ENCODE data around the gene APLP1. TPM values are rescaled to one million over a fixed set of nuclear protein-coding genes. Genes with fewer than 3 reads are reported as not detected.
A peak's percentile ranks its signal among the peaks of the same experiment; 100 is the strongest.
"Not testable (repeated sequence)": the region's sequence is repeated elsewhere in the genome, so short reads cannot be mapped to it uniquely, and the experiment has no call there.

APLP1 gene
- total RNA-seq, 1 experiment from 2014 or later, result 15.5 TPM

DNA sequence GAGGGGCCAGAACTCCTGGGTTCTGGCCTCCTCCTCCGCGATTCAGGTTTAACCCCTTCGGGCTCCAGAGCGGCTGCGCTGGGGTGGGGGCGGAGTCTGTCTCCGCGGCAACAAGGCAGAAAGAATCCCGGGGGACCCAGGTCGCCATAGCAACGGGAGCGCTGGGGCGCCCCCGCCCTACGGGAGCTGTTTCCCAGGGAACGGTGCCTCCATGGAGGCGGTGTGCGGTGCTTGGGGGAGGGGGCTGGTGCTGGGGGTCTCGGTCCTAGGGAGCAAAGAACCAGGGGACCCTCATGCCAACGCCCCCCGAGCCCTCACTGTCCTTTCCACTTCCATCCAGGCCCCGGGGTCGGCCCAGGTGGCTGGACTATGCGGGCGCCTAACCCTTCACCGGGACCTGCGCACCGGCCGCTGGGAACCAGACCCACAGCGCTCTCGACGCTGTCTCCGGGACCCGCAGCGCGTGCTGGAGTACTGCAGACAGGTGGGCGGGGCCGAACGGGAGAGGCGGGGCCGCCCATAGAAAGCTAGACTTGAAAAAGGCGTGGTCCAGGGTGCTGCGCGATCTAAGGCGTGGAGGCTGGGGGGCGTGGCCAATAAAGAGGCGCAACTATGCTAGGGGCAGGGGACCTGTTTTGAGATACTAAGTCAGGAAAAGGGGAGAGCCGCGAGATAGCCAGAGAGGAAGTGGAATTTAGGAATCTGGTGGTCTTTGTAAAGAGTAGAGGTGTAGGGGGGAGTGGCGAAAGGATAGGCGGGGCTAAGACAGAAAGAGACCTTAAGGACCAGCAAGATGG lies 1.2 kb downstream of the APLP1 start:
- CTCF ChIA-PET, result interaction anchor here (0.5 to 3.7 kb wide), 28 partner anchors 9 to 312 kb away, joined by 3 to 25 read pairs (median 4); partner anchors contain the start of genes KIRREL2, LIN37, PSENEN and U2AF1L4

GRCh38 chr19:35870124-35870736 lies 1.9 kb downstream of the APLP1 start:
- POLR2A ChIA-PET, result interaction anchor here (0.5 to 3.0 kb wide), 8 partner anchors 9 to 313 kb away, joined by 3 to 15 read pairs (median 4); partner anchors contain the start of genes KIRREL2 and THAP8
- DNase-seq (ENCODE audit: low spot score), result peak; percentile 91
- CTCF ChIA-PET, result interaction anchor here (0.5 to 3.7 kb wide), 28 partner anchors 9 to 312 kb away, joined by 3 to 25 read pairs (median 4); partner anchors contain the start of genes KIRREL2, LIN37, PSENEN and THAP8
- H3K9me3 Mint-ChIP-seq, H3K36me3 Mint-ChIP-seq, ATAC-seq: not testable (repeated sequence)
- TF ChIP-seq ZNF121 (CRISPR knock-in tag; IDR thresholded peaks at IDR 0.05), result peak; percentile 57; the same call in 1 of the 2 replicates
- Mint-ChIP-seq H3K27me3 (ENCODE audit: low read depth) (peaks cover 41% of the 10 kb centered on the region), H3K4me1 (peaks cover 26% of the 10 kb centered on the region), H3K27ac (peak overlapping the region; percentile 97), H3K4me3 (peak overlapping the region; percentile 86)

More for the DNA sequence above, 1.2 kb downstream of the APLP1 start:
- Mint-ChIP-seq H3K27ac (peak overlapping the region; percentile 97), H3K27me3 (ENCODE audit: low read depth) (peaks cover 45% of the 10 kb centered on the region), H3K4me1 (peaks cover 26% of the 10 kb centered on the region), H3K36me3 (no peaks in the 10 kb centered on the region), H3K9me3 (no peaks in the 10 kb centered on the region), H3K4me3 (peak overlapping the region; percentile 86)
- POLR2A ChIA-PET, result interaction anchor here (0.5 to 3.0 kb wide), 10 partner anchors 8 to 312 kb away, joined by 3 to 15 read pairs (median 4); partner anchors contain the start of genes KIRREL2 and THAP8
- DNase-seq (ENCODE audit: low spot score), result peak; percentile 97
- TF ChIP-seq, protein P1, sequence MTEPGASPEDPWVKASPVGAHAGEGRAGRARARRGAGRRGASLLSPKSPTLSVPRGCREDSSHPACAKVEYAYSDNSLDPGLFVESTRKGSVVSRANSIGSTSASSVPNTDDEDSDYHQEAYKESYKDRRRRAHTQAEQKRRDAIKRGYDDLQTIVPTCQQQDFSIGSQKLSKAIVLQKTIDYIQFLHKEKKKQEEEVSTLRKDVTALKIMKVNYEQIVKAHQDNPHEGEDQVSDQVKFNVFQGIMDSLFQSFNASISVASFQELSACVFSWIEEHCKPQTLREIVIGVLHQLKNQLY (CRISPR knock-in tag; IDR thresholded peaks at IDR 0.05), result no peak
- no peak for TF ChIP-seq PRRX2 (CRISPR knock-in tag; IDR thresholded peaks at IDR 0.05)
- no peak for TF ChIP-seq RORB (CRISPR knock-in tag; IDR thresholded peaks at IDR 0.05)
- 0 out of 2 replicates have a peak, but pooled peaks have one; percentile 28 for TF ChIP-seq FOXK1 (CRISPR knock-in tag; IDR thresholded peaks at IDR 0.05)
- TF ChIP-seq, protein P2, sequence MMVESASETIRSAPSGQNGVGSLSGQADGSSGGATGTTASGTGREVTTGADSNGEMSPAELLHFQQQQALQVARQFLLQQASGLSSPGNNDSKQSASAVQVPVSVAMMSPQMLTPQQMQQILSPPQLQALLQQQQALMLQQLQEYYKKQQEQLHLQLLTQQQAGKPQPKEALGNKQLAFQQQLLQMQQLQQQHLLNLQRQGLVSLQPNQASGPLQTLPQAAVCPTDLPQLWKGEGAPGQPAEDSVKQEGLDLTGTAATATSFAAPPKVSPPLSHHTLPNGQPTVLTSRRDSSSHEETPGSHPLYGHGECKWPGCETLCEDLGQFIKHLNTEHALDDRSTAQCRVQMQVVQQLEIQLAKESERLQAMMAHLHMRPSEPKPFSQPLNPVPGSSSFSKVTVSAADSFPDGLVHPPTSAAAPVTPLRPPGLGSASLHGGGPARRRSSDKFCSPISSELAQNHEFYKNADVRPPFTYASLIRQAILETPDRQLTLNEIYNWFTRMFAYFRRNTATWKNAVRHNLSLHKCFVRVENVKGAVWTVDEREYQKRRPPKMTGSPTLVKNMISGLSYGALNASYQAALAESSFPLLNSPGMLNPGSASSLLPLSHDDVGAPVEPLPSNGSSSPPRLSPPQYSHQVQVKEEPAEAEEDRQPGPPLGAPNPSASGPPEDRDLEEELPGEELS (CRISPR knock-in tag; IDR thresholded peaks at IDR 0.05), result no peak
- TF ChIP-seq, protein P3, sequence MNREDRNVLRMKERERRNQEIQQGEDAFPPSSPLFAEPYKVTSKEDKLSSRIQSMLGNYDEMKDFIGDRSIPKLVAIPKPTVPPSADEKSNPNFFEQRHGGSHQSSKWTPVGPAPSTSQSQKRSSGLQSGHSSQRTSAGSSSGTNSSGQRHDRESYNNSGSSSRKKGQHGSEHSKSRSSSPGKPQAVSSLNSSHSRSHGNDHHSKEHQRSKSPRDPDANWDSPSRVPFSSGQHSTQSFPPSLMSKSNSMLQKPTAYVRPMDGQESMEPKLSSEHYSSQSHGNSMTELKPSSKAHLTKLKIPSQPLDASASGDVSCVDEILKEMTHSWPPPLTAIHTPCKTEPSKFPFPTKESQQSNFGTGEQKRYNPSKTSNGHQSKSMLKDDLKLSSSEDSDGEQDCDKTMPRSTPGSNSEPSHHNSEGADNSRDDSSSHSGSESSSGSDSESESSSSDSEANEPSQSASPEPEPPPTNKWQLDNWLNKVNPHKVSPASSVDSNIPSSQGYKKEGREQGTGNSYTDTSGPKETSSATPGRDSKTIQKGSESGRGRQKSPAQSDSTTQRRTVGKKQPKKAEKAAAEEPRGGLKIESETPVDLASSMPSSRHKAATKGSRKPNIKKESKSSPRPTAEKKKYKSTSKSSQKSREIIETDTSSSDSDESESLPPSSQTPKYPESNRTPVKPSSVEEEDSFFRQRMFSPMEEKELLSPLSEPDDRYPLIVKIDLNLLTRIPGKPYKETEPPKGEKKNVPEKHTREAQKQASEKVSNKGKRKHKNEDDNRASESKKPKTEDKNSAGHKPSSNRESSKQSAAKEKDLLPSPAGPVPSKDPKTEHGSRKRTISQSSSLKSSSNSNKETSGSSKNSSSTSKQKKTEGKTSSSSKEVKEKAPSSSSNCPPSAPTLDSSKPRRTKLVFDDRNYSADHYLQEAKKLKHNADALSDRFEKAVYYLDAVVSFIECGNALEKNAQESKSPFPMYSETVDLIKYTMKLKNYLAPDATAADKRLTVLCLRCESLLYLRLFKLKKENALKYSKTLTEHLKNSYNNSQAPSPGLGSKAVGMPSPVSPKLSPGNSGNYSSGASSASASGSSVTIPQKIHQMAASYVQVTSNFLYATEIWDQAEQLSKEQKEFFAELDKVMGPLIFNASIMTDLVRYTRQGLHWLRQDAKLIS (CRISPR knock-in tag; IDR thresholded peaks at IDR 0.05; ENCODE audit: borderline replicate concordance), result no peak
- TF ChIP-seq FOXJ3 (CRISPR knock-in tag; IDR thresholded peaks at IDR 0.05; ENCODE audit: borderline replicate concordance), result no peak
- TF ChIP-seq SP1 (CRISPR knock-in tag; conservative IDR thresholded peaks at IDR 0.05), result peak; percentile 65
- no peak for TF ChIP-seq ZNF396 (CRISPR knock-in tag; IDR thresholded peaks at IDR 0.05; ENCODE audit: borderline replicate concordance)
- TF ChIP-seq FOXP1 (CRISPR knock-in tag; IDR thresholded peaks at IDR 0.05; ENCODE audit: borderline replicate concordance), result 0 out of 2 replicates have a peak, but pooled peaks have one; percentile 43
- no peak for TF ChIP-seq NFYB (CRISPR knock-in tag; conservative IDR thresholded peaks at IDR 0.05; ENCODE audit: low read depth)
- TF ChIP-seq NFE2L1 (CRISPR knock-in tag; IDR thresholded peaks at IDR 0.05), result no peak
- peak; percentile 43; the same call in 1 of the 2 replicates for TF ChIP-seq ETV6 (CRISPR knock-in tag; IDR thresholded peaks at IDR 0.05)
- 0 out of 2 replicates have a peak, but pooled peaks have one; percentile 10 for TF ChIP-seq USF2 (CRISPR knock-in tag; IDR thresholded peaks at IDR 0.05)
- no peak for TF ChIP-seq ZNF232 (CRISPR knock-in tag; IDR thresholded peaks at IDR 0.05)
- TF ChIP-seq MAX (CRISPR knock-in tag; IDR thresholded peaks at IDR 0.05), result peak; percentile 87
- TF ChIP-seq ATF1 (CRISPR knock-in tag; IDR thresholded peaks at IDR 0.05), result no peak
- peak; percentile 79 for ATAC-seq

Data from WTC11 (cell line).